Gastrocnemius medialis (tissue), 4 donors: Measurements from ENCODE around the gene GPR15LG. TPM values are rescaled to one million over a fixed set of nuclear protein-coding genes. Genes with fewer than 3 reads are reported as not detected.
"Not testable (repeated sequence)": the region's sequence is repeated elsewhere in the genome, so short reads cannot be mapped to it uniquely, and the experiment has no call there.

Experiments
- ATAC-seq, 2 donors: fragments of 150-250 bp; one replicate each; pipeline ENCODE4 v1.9.1; 2016
- DNase-seq, 2 donors: peaks; one replicate each; pipeline ENCODE4 v3.0.0-alpha.2; 2019
- H3K27ac ChIP-seq, 4 donors: fragments of 200-600 bp; sonication (generic); 1 replicate in 1 of 4; 2 replicates in 3 of 4; pipeline ENCODE4 v1.5.1; 2016 to 2018; ENCODE audit warnings: mild to moderate bottlenecking in 2 of 4, moderate library complexity in 1 of 4
- H3K27me3 ChIP-seq, 3 donors: fragments of 200-600 bp; sonication (generic) in 2 of 3; 1 replicate in 1 of 3; 2 replicates in 2 of 3; pipeline versions ENCODE4 v1.5.1 to v1.6.0; 2016 to 2019; ENCODE audit warnings: mild to moderate bottlenecking in 1 of 3, moderate library complexity in 1 of 3
- H3K36me3 ChIP-seq, 2 donors: fragments of 200-600 bp; sonication (generic) in 1 of 2; one replicate each; pipeline ENCODE4 v1.5.1; 2017 to 2018
- H3K4me1 ChIP-seq, 2 donors: fragments of 200-600 bp; sonication (generic) in 1 of 2; one replicate each; pipeline ENCODE4 v1.5.1; 2016 to 2017; ENCODE audit warnings: mild to moderate bottlenecking in 2 of 2
- H3K4me3 ChIP-seq, 4 donors: fragments of 200-600 bp; sonication (generic) in 3 of 4; 1 replicate in 1 of 4; 2 replicates in 3 of 4; pipeline ENCODE4 v1.5.1; 2016 to 2019; ENCODE audit warnings: mild to moderate bottlenecking in 2 of 4
- H3K9me3 ChIP-seq, 3 donors: fragments of 200-600 bp; sonication (generic) in 2 of 3; 1 replicate in 1 of 3; 2 replicates in 2 of 3; pipeline ENCODE4 v1.5.1; 2016 to 2019
- CTCF ChIP-seq, 5 experiments: fragments of 450-650 bp in 3 of 5; fragments of 200-600 bp in 2 of 5; sonication (generic) in 2 of 5; IDR thresholded peaks in 4 of 5; conservative IDR thresholded peaks in 1 of 5; 1 replicate in 4 of 5; 2 replicates in 1 of 5; pipeline ENCODE4 v1.5.1; 2016 to 2019; ENCODE audit warnings: antibody characterized with exemption in 5 of 5, mild to moderate bottlenecking in 3 of 5, moderate library complexity in 3 of 5
- POLR2A ChIP-seq, 2 donors: fragments of 450-650 bp; IDR thresholded peaks; one replicate each; pipeline ENCODE4 v1.6.1; 2017; ENCODE audit warnings: antibody characterized with exemption in 2 of 2, mild to moderate bottlenecking in 2 of 2, moderate library complexity in 2 of 2
- in situ Hi-C, 4 donors: fragments of 200-750 bp; cut with MboI; loops; one replicate each; pipeline versions ENCODE4 v1.15.0 to v1.8.0; 2017; ENCODE audit warnings: low sequenced_read_pairs in 4 of 4
- intact Hi-C: fragments of 100-400 bp; cut with DNase I; formaldehyde crosslinking; loops from one replicate; pipeline ENCODE4 v1.15.1; 2023; ENCODE audit warnings: low total_unique reads
- total RNA-seq, 4 donors: library from RNA; depleted of rRNA; stranded (reverse); fragments of >200 nt; gene quantifications; one replicate each; pipeline versions ENCODE4 v1.1.0 to v1.2.3, GENCODE V29; 2016

The GPR15LG gene
- total RNA-seq, result under 1 TPM in 1 of 4 donors, not detected in 3; 0.92 TPM

- H3K4me1 ChIP-seq, result no peaks in the 10 kb centered on the region
- no peaks in the 10 kb centered on the region for H3K27me3 ChIP-seq
- DNase-seq (no peak), ATAC-seq (no peak)
- no peak within 1 kb of the TSS for H3K27ac ChIP-seq
- intact Hi-C loops (no loop called here), in situ Hi-C loops (no loop called here)
- H3K36me3 ChIP-seq, result no peaks in the 10 kb centered on the region
- H3K9me3 ChIP-seq, result no peaks in the 10 kb centered on the region
- H3K4me3 ChIP-seq, result no peak within 1 kb of the TSS
- TF ChIP-seq CTCF (IDR thresholded peaks at IDR 0.05 in 4 of 5, conservative IDR thresholded peaks at IDR 0.05 in 1 of 5), result no peak
- no peak for TF ChIP-seq POLR2A (IDR thresholded peaks at IDR 0.05)
Observed at GRCh38 chr10:84173501-84173929, at the start of gene GPR15LG. GPR15LG (plus strand) TSS chr10:84173801; CDS start chr10:84173852, 51 bp downstream.

- H3K9me3 ChIP-seq, intact Hi-C loops, H3K27me3 ChIP-seq, ATAC-seq, DNase-seq, H3K4me1 ChIP-seq, H3K27ac ChIP-seq, H3K36me3 ChIP-seq, H3K4me3 ChIP-seq: not testable (repeated sequence)
- in situ Hi-C loops, result loop anchor here in 1 of 4 donors (25.0 kb wide), 1 partner anchor 211 kb away; the partner anchor contains the start of gene CCSER2
Observed at GRCh38 chr10:84125910-84126784, 47.5 kb upstream of the GPR15LG start.

- H3K27ac ChIP-seq, result no peak overlapping the region
- DNase-seq, result no peak
- no peaks in the 10 kb centered on the region for H3K27me3 ChIP-seq
- ATAC-seq, result no peak
- no peak for TF ChIP-seq CTCF (IDR thresholded peaks at IDR 0.05 in 4 of 5, conservative IDR thresholded peaks at IDR 0.05 in 1 of 5)
- no peaks in the 10 kb centered on the region for H3K36me3 ChIP-seq
- no peaks in the 10 kb centered on the region for H3K4me1 ChIP-seq
- H3K9me3 ChIP-seq, result no peaks in the 10 kb centered on the region
- in situ Hi-C loops, result loop anchor here in 1 of 4 donors (25.0 kb wide), 1 partner anchor 211 kb away; the partner anchor contains the start of gene CCSER2
- no peak overlapping the region for H3K4me3 ChIP-seq
- intact Hi-C loops, result no loop called here
Observed at GRCh38 chr10:84126785-84127167, 46.8 kb upstream of the GPR15LG start.

GRCh38 chr10:84135836-84136235 lies 37.8 kb upstream of the GPR15LG start:
- Histone ChIP-seq H3K27me3 (no peaks in the 10 kb centered on the region), H3K9me3 (no peaks in the 10 kb centered on the region), H3K4me1 (peaks cover 7 to 8% of the 10 kb centered on the region in 2 donors), H3K4me3 (no peak overlapping the region), H3K27ac (no peak overlapping the region), H3K36me3 (no peaks in the 10 kb centered on the region)
- no peak for TF ChIP-seq POLR2A (IDR thresholded peaks at IDR 0.05)
- TF ChIP-seq CTCF (IDR thresholded peaks at IDR 0.05 in 4 of 5, conservative IDR thresholded peaks at IDR 0.05 in 1 of 5), result no peak
- in situ Hi-C loops (loop anchor here in 1 of 4 donors (25.0 kb wide), 1 partner anchor 201 kb away; the partner anchor contains the start of gene CCSER2), intact Hi-C loops (loop anchor here (5.0 to 10.0 kb wide), 2 partner anchors 191 to 289 kb away; partner anchors contain the start of gene CCSER2)
- DNase-seq (no peak), ATAC-seq (no peak)

- H3K36me3 ChIP-seq, result peaks cover 0 to 14% of the 10 kb centered on the region in 2 donors
- no peak overlapping the region for H3K27ac ChIP-seq
- peaks cover 21 to 22% of the 10 kb centered on the region in 2 donors for H3K4me1 ChIP-seq
- no peaks in the 10 kb centered on the region for H3K9me3 ChIP-seq
- H3K27me3 ChIP-seq, result no peaks in the 10 kb centered on the region
- H3K4me3 ChIP-seq, result no peak overlapping the region
- in situ Hi-C loops, result loop anchor here in 1 of 4 donors (25.0 kb wide), 1 partner anchor 199 kb away; the partner anchor contains the start of gene CCSER2
- ATAC-seq (no peak), DNase-seq (no peak)
- TF ChIP-seq POLR2A (IDR thresholded peaks at IDR 0.05) (no peak), CTCF (IDR thresholded peaks at IDR 0.05 in 4 of 5, conservative IDR thresholded peaks at IDR 0.05 in 1 of 5) (no peak)
- intact Hi-C loops, result loop anchor here (5.0 to 10.0 kb wide), 2 partner anchors 189 to 287 kb away; partner anchors contain the start of gene CCSER2
Observed at GRCh38 chr10:84137811-84138210, 35.8 kb upstream of the GPR15LG start.
